H1 (cell line): Measurements from ENCODE around the gene LRRC4C.

Source experiments
- BCL11A ChIP-seq, 2 experiments: IDR thresholded peaks; one replicate each; pipeline ENCODE4 v1.6.1; 2011; ENCODE audit warnings: low read depth in 2 of 2, low read length in 2 of 2, mild to moderate bottlenecking in 2 of 2
- EZH2 ChIP-seq: fragments of 200-600 bp; sonication (generic); IDR thresholded peaks from 2 replicates; pipeline ENCODE4 v1.7.1; 2012; ENCODE audit warnings: low read depth, mild to moderate bottlenecking, moderate library complexity, low read length, inconsistent platforms; ENCODE audit not compliant: severe bottlenecking
- TAF7 ChIP-seq: optimal IDR thresholded peaks from 2 replicates; pipeline ENCODE3; 2011; ENCODE audit warnings: low read depth, mild to moderate bottlenecking, inconsistent platforms, low read length, moderate library complexity, borderline replicate concordance
- TF ChIP-seq, protein P1 (sequence below), 3 experiments: IDR thresholded peaks; 1 replicate in 2 of 3; 2 replicates in 1 of 3; pipeline versions ENCODE4 v1.5.1 to v1.6.1; 2011; ENCODE audit warnings: low read length in 3 of 3, mild to moderate bottlenecking in 3 of 3, inconsistent platforms in 2 of 3, low read depth in 1 of 3, moderate library complexity in 1 of 3; ENCODE audit not compliant: insufficient read depth in 1 of 3; ENCODE audit errors: control extremely low read depth in 1 of 3

DNA sequence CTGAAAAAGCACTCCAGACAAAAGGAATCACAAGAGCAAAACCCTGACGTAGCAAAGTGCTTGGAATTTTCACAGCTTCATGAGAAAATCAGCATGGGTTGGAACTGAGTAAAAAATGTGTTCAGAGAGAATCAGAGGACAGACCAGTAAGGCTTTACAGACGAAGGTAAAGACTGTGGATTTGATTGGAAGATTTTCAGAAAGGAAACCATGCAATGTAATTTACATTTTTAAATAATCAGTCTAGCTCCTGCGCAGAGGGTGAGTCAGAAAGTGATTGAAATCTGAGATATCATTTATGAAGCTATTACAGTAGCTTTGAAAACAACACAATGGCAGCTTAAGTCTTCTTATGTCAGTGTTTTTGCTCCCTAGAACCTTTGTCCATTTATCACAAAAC lies 1122.3 kb downstream of the LRRC4C start:
- TF ChIP-seq, protein P1, sequence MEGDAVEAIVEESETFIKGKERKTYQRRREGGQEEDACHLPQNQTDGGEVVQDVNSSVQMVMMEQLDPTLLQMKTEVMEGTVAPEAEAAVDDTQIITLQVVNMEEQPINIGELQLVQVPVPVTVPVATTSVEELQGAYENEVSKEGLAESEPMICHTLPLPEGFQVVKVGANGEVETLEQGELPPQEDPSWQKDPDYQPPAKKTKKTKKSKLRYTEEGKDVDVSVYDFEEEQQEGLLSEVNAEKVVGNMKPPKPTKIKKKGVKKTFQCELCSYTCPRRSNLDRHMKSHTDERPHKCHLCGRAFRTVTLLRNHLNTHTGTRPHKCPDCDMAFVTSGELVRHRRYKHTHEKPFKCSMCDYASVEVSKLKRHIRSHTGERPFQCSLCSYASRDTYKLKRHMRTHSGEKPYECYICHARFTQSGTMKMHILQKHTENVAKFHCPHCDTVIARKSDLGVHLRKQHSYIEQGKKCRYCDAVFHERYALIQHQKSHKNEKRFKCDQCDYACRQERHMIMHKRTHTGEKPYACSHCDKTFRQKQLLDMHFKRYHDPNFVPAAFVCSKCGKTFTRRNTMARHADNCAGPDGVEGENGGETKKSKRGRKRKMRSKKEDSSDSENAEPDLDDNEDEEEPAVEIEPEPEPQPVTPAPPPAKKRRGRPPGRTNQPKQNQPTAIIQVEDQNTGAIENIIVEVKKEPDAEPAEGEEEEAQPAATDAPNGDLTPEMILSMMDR (IDR thresholded peaks at IDR 0.05; ENCODE audit: control extremely low read depth in 1 of 3, insufficient read depth in 1 of 3, low read depth in 1 of 3, low read length in 3 of 3), result no peak
- no peak for TF ChIP-seq BCL11A (IDR thresholded peaks at IDR 0.05; ENCODE audit: low read depth in 2 of 2, low read length in 2 of 2)
- no peak for TF ChIP-seq EZH2
- no peak for TF ChIP-seq TAF7
